GM18499 (cell line): ENCODE results near the gene CORO1C.
A peak's percentile ranks its signal among the peaks of the same experiment; 100 is the strongest.
"Not testable (repeated sequence)": the region's sequence is repeated elsewhere in the genome, so short reads cannot be mapped to it uniquely, and the experiment has no call there.

Experiments used
- ATAC-seq: cut with Tn5 transposase; IDR thresholded peaks from one replicate; pipeline ENCODE4 v1.9.1; 2021; ENCODE audit warnings: moderate number of reproducible peaks; ENCODE audit not compliant: insufficient read depth, unreplicated experiment

CORO1C gene

GRCh38 chr12:108638141-108638827, 93.0 kb downstream of the CORO1C start:
- no peak for ATAC-seq

DNA sequence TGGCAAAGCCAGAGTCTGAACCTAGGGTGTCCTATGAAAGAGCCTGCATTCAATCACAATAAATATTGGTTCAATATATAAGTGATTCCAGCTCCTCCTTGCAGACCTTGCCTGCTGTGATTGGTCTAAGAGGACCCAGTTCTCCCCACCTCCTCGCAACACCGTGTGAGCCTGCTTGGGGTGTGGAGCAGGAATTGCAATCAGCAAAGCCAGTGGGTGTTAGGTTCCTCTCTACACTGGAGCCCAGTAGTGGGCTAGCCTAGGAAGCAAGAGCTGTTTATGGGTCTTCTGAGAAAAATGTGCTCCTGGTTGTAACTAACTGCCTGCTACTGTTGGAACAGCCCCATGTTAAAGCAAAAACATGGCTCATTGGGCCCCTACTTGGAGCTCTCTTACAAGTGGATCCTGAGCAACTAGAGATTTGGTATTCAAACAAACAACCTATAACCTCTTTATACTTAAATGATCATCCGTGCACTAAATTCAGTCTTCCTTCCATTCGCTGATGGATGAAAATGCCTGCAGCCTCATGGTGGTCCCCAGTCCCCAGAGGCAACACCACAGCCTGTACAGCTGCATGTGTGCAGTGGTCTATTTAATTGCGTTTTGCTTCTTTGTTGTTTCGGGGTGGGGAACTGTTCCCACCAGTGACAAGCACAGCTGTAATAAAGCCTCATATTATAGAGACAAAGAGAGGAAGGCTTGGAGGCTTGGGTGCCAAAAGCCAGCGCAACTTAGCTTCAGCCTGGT, 93.9 kb downstream of the CORO1C start:
- ATAC-seq: no peak

DNA sequence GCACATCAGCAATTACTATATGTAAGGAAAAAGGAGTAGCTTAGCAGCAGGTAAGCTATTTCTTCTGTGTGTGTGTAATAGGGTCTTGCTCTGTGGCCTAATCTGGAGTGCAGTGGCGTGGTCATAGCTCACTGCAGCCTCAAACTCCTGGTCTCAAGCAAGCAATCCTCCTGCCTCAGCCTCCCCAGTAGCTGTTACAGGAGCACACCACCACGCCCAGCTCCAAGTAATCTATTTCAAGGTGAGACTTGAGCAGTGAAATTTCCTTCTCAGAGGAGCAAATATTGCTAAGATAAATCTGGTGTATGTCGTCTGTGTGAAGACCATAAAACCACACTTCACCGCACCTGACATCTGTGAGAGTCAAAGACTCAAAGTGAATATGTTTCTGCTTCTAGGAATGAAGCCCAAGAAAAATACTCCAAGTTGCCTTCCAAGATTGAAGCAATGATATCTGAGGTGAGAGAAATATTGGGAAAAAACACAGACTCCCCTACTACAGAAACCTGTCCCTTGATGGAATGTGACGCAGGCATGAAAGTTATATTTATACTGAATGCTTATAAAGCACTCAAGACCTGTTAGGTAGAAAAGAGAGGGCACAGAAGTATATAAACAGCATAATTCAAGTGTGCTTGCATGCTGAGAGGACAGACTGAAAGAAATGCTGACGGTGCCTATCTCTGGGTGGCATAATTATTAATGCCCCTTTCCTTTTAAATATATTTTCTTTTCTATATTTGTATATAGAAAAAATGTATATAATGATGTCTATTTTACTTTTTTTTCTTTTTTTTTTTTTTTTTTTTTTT, 95.1 kb downstream of the CORO1C start:
- ATAC-seq: no peak

- peak; percentile 34 for ATAC-seq
Measured at GRCh38 chr12:108635201-108635996, 95.9 kb downstream of the CORO1C start.

DNA sequence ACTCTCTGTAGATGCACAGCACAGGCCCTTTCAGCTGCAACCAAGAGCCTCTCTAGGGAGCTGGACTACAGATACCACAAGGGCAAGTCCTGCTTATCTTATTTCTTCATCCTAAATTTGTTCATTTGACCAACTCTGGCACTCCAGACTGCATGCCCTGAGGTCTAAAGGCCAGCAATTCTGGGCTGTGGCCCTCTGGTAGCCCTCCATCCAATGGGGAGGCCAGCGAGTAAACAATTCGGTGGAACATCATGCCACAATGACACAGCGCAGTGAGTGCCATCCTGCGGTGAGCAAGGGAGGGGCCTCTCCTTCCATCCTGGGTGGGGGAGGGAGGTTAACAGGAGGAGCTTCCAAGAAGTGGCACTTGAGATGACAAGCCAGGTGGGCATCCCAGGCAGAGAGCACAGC, 97.0 kb downstream of the CORO1C start:
- no peak for ATAC-seq

- peak; percentile 40 for ATAC-seq
Measured at GRCh38 chr12:108633534-108634248, 97.6 kb downstream of the CORO1C start, which contains the start of gene SELPLG. TSS of gene SELPLG (minus strand) at chr12:108633894. CDS start at chr12:108624307, 9,587 bp downstream.

DNA sequence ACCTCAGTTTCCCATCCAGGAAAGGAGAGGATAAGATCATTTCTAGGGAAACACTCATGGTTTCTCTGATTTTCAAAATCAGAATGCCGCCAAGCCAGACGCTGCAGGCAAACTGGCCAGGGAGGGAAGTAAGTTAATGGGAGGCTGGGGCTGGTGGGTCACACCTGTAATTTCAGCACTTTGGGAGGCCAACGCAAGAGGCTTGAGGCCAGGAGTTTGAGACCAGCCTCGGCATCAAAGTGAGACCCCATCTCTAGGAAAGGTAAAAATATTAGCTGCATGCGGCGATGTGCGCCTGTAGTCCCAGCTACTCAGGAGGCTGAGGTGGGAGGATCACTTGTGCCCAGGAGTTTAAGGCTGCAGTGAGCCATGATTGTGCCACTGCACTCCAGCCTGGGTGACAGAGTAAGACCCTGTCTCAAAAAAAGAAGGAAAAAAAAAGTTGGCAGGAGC, 98.2 kb downstream of the CORO1C start:
- no peak for ATAC-seq

DNA sequence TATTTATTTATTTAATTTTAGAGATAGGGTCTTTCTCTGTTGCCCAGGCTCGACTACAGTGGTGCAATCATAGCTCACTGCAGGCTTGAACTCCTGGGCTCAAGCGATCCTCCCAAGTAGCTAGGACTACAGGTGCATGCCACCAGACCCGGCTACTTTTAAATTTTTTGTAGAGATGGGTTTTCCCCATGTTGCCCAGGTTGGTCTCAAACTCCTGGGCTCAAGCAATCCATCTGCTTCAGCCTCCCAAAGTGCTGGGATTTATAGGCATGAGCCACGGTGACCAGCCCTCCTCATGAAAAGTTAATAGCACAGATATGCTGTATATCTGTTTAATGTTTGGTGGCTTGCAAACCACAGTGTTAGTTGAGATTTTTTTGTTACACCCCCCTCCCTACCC, 100.1 kb downstream of the CORO1C start:
- not testable (repeated sequence) for ATAC-seq

- ATAC-seq: no peak
Measured at GRCh38 chr12:108630481-108631207, 100.7 kb downstream of the CORO1C start.

DNA sequence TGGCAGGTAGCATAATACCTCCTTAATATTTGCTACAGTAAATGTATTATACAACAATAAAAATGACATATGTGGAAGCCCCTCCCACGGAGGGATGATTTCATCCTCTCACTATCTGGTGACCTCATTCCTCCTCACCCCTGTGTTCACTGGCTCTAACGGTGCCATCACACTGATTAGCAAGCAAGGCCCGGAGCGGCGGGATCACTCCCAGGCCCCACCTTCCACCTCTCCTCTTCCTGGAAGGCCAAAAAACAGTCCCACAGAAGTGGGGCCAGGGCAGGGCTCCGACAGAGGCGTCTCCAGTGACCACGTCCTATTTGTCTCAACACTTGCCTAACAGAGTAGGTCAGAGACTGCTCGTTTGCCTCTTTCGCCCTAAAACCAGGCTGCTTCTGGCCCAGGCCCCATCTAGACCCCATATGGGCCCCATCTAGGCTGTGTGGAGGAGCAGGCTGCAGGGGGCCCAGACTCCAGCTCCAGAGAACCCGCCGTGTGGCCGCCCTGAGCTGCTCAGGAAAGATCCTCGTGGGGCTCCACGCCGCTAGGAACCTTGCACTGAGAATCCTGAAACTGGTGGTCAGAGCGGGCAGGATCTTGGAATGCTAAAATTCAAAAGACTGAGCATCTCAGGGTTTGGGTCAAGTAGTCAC, 101.4 kb downstream of the CORO1C start:
- no peak for ATAC-seq

DNA sequence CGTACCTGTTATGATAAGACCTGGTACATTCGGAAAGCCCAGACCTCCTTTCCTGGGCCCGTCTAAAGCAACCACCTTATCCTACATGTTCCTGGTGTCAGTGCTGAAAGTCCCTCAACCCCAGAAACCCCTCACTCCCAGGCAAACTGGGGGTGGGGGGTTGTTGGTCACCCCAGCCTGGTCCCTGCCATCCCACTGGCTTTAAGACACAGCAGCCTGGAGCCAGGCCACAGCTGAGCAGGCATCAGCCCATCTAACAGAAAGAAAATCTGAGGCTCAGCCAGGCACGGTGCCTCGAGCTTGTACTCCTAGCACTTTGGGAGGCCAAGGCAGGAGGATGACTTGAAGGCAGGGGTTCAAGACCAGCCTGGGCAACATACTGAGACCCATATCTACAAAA, 102.2 kb downstream of the CORO1C start:
- ATAC-seq: no peak

GRCh38 chr12:108627134-108627920, 104.0 kb downstream of the CORO1C start:
- ATAC-seq: no peak

- no peak for ATAC-seq
Measured at GRCh38 chr12:108625228-108625627, 106.1 kb downstream of the CORO1C start.

DNA sequence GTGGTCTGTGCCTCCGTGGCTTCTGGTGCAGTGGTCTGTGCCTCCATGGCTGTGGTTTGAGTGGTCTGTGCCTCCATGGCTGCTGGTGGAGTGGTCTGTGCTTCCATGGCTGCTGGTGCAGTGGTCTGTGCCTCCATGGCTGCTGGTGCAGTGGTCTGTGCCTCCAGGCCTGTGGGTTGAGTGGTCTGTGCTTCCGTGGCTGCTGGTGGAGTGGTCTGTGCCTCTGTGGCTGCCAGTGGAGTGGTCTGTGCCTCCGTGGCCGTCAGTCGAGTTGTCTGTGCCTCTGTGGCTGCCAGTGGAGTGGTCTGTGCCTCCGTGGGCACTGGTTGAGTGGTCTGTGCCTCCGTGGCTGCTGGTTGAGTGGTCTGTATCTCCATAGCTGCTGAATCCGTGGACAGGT, 107.7 kb downstream of the CORO1C start:
- ATAC-seq: no peak

GRCh38 chr12:108622921-108623514, 108.3 kb downstream of the CORO1C start:
- ATAC-seq: no peak

GRCh38 chr12:108622421-108622820, 108.9 kb downstream of the CORO1C start:
- no peak for ATAC-seq

DNA sequence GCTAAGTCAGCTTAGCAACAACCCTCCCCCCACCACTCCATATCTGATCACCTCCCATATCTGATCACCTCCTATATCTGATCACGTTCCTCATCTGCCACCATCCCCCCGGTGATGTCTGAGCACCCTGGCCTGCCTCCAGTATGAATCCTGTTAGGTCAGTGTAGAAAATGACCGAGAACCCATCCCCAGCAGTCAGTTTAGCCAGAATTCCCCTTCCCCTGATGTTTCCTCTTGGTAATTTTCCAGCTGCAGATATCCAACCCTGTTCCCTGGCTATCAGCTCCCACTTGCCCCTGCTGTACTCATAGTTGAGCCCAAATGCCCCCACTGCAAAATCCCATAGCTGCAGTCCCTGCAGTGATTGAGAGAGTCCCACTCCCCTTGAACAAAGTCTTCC, 110.2 kb downstream of the CORO1C start:
- no peak for ATAC-seq
